Testis (tissue), 3 donors: Measurements from ENCODE around the gene TEX22. TPM values are rescaled to one million over a fixed set of nuclear protein-coding genes. Genes with fewer than 3 reads are reported as not detected.

Experiments
- DNase-seq: peaks from one replicate; pipeline ENCODE4 v3.0.0-alpha.2; 2019
- H3K27ac ChIP-seq, 2 donors: fragments of 200-600 bp; sonication (generic); one replicate each; pipeline ENCODE4 v1.5.1; 2019
- H3K27me3 ChIP-seq: fragments of 200-600 bp; sonication (generic); one replicate; pipeline ENCODE4 v1.5.1; 2019
- H3K36me3 ChIP-seq: fragments of 200-600 bp; sonication (generic); one replicate; pipeline ENCODE4 v1.5.1; 2017; ENCODE audit warnings: low read depth; ENCODE audit errors: missing control alignments
- H3K4me1 ChIP-seq: fragments of 200-600 bp; sonication (generic); one replicate; pipeline ENCODE4 v1.5.1; 2019
- H3K4me3 ChIP-seq, 2 donors: fragments of 200-600 bp; sonication (generic); one replicate each; pipeline ENCODE4 v1.5.1; 2017 to 2019
- H3K9me3 ChIP-seq: fragments of 200-600 bp; sonication (generic); one replicate; pipeline ENCODE4 v1.5.1; 2017
- POLR2A ChIP-seq: fragments of 450-650 bp; IDR thresholded peaks from one replicate; pipeline ENCODE4 v1.6.1; 2017; ENCODE audit warnings: antibody characterized with exemption, mild to moderate bottlenecking, moderate library complexity
- WGBS, 2 donors: methylation state at CpG; one replicate each; pipeline ENCODE4 v1.1.5; 2018; 5-methylcytosine and 5-hydroxymethylcytosine counted together
- intact Hi-C: fragments of 100-400 bp; cut with DNase I; formaldehyde crosslinking; loops from one replicate; pipeline ENCODE4 v1.15.1; 2023; ENCODE audit warnings: low total_unique reads
- polyA plus RNA-seq: library from polyadenylated mRNA; stranded (reverse); fragments of 350-450 nt; fragmentation: Illumina TruSeq; extraction: RNeasy Lipid Tissue Mini Kit (QIAGEN cat#74804); gene quantifications from one replicate; pipeline ENCODE4 v1.2.3, GENCODE V29; 2014; ENCODE audit warnings: low read depth, low replicate concordance; ENCODE audit not compliant: insufficient read depth
- total RNA-seq, 2 donors: library from RNA; depleted of rRNA; stranded (reverse); fragments of >200 nt; gene quantifications; one replicate each; pipeline ENCODE4 v1.2.3, GENCODE V29; 2016
- TF ChIP-seq, protein P1 (sequence below), 3 experiments: fragments of 450-650 bp in 2 of 3; fragments of 200-600 bp in 1 of 3; sonication (generic) in 1 of 3; IDR thresholded peaks; one replicate each; pipeline ENCODE4 v1.5.1; 2016 to 2019; ENCODE audit warnings: antibody characterized with exemption in 3 of 3, mild to moderate bottlenecking in 2 of 3, moderate library complexity in 1 of 3

The TEX22 gene
- total and polyA plus RNA-seq, 3 donors from 2014 or later: 5.2 to 21.5 (median 6.6) TPM

DNA sequence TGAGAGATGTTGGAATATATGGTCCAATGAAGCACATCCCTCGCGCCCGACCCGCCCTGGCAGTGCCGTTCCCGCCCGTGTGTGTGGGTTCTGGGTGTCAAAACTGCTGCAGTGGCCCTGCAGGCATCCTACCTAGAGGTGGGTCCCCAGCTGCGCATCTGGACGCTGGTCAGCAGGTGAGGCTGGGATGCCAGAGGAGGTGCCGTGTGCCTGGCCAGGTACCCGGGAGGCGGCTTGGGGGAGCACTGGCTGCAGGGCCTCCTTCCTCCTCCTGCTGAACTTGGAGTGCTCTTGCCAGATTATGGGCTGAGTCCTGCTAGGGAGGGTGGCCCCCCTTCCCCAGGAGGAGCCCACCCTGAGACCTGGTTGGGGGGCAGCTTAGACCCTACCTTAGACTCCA lies 26.5 kb downstream of the TEX22 start:
- no peaks in the 10 kb centered on the region for H3K36me3 ChIP-seq

DNA sequence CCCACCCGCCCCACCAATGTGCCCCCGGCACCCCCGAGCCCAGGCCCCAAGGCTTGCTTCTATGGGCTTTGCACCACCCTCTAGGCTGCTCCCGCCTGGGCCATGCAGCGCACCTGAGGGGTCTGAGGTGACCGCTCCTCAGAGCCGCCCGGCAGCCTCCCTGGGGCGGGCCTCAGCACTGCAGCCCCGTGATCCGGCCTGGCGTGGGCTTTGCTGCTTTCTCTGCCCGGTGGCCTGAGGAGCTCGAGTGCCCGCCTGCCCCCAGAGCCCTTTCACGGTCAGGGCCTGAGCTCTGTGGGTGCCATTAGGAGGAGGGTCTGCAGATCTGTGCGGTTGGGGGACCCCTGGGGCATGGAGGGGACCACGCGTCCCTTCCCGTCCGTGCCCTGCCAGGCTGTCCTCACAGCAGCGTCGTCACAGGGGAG lies 27.5 kb downstream of the TEX22 start:
- WGBS, 2 donors: 96 to 99% methylated on average over 11 to 20 of the region's 23 CpGs
- Histone ChIP-seq H3K27ac (no peak overlapping the region), H3K9me3 (no peaks in the 10 kb centered on the region), H3K27me3 (no peaks in the 10 kb centered on the region), H3K4me1 (peaks cover 20% of the 10 kb centered on the region), H3K4me3 (no peak overlapping the region), H3K36me3 (no peaks in the 10 kb centered on the region)
- no peak for DNase-seq
- intact Hi-C loops: no loop called here
- TF ChIP-seq, protein P1, sequence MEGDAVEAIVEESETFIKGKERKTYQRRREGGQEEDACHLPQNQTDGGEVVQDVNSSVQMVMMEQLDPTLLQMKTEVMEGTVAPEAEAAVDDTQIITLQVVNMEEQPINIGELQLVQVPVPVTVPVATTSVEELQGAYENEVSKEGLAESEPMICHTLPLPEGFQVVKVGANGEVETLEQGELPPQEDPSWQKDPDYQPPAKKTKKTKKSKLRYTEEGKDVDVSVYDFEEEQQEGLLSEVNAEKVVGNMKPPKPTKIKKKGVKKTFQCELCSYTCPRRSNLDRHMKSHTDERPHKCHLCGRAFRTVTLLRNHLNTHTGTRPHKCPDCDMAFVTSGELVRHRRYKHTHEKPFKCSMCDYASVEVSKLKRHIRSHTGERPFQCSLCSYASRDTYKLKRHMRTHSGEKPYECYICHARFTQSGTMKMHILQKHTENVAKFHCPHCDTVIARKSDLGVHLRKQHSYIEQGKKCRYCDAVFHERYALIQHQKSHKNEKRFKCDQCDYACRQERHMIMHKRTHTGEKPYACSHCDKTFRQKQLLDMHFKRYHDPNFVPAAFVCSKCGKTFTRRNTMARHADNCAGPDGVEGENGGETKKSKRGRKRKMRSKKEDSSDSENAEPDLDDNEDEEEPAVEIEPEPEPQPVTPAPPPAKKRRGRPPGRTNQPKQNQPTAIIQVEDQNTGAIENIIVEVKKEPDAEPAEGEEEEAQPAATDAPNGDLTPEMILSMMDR (IDR thresholded peaks at IDR 0.05): no peak
- no peak for TF ChIP-seq POLR2A

More for the DNA sequence above, 26.5 kb downstream of the TEX22 start:
- Histone ChIP-seq H3K4me3 (no peak overlapping the region), H3K9me3 (no peaks in the 10 kb centered on the region), H3K27me3 (no peaks in the 10 kb centered on the region), H3K4me1 (peaks cover 23% of the 10 kb centered on the region), H3K27ac (no peak overlapping the region)
- DNase-seq: no peak
- TF ChIP-seq, protein P1 (IDR thresholded peaks at IDR 0.05): no peak
- TF ChIP-seq POLR2A: no peak
- intact Hi-C loops: no loop called here
- 83 to 92% methylated on average over 8 to 12 of the region's 12 CpGs for WGBS, 2 donors

DNA sequence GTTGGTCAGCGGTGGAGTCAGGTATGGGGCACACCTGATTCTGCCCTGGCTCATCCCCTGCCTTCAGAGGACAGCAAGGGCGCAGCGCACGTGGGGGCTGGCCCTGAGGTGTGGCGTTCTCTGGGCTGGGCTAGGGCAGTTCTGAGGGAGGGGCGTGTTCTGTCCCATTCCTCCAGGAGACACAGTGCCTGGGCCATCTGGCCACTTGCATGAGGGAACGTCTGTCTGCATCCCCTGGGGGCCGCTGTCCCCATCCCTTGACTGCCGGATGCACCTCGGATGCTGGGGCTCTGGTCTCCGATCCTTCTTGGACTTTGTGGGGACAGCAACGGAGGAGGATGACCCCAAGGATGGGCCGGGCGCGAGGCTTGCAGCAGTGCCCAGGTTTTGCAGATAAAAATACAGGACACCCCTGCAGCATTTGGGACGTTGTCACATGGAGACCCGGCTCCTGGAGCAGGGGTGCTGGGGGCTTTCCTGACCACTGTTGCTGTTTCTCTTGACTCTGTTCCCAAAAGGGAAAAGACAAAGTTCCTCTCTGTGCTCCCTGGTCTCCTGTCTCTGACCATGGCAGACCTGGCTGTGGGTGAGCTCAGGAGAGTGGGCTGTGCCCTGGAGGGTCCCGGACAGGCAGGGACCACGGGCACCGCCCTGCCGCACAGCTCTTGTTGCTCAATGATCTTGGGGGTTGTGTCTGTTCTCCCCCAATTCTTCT lies 28.2 kb downstream of the TEX22 start:
- DNase-seq: no peak
- 93 to 97% methylated on average over 12 to 21 of the region's 21 CpGs for WGBS, 2 donors
- H3K27me3 ChIP-seq: no peaks in the 10 kb centered on the region
- no peak overlapping the region for H3K4me3 ChIP-seq
- H3K36me3 ChIP-seq: no peaks in the 10 kb centered on the region
- intact Hi-C loops: no loop called here
- no peak for TF ChIP-seq POLR2A
- TF ChIP-seq, protein P1 (IDR thresholded peaks at IDR 0.05): no peak
- no peak overlapping the region for H3K27ac ChIP-seq
- peaks cover 13% of the 10 kb centered on the region for H3K4me1 ChIP-seq
- no peaks in the 10 kb centered on the region for H3K9me3 ChIP-seq

DNA sequence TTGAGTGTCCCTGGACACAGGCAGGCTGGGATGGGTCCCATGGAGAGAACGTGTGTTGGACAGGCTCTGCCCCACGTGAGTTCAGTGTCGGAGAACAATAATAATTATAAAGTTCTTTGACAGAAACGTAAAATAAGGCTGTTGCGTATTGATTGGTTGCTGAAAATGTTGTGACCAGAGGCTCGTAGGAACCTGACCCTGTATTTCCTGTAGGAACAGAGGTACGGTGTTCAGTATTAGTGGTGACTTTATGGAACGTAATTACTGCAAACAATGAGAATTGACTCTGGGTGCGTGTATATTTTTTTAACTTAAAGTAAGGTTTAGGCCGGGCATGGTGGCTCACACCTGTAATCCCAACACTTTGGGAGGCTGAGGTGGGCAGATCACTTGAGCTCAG lies 29.1 kb downstream of the TEX22 start:
- TF ChIP-seq POLR2A: no peak
- TF ChIP-seq, protein P1 (IDR thresholded peaks at IDR 0.05): no peak
- H3K36me3 ChIP-seq: no peaks in the 10 kb centered on the region

More for the DNA sequence above, 29.1 kb downstream of the TEX22 start:
- Histone ChIP-seq H3K4me1 (peaks cover 5% of the 10 kb centered on the region), H3K27ac (no peak overlapping the region), H3K27me3 (no peaks in the 10 kb centered on the region), H3K4me3 (no peak overlapping the region), H3K9me3 (no peaks in the 10 kb centered on the region)
- intact Hi-C loops: no loop called here
- DNase-seq: no peak
- 93 to 96% methylated on average over 10 of the region's 10 CpGs for WGBS, 2 donors
